KG1 (cell line): ENCODE measurements around the gene MPPED2.

ENCODE experiments used
- DNase-seq: peaks from one replicate; lab custom pipeline; 2025; lab: John Stamatoyannopoulos, UW

Gene MPPED2

GRCh38 chr11:30485222-30485621, 100.9 kb downstream of the MPPED2 start:
- DNase-seq: no peak

- no peak for DNase-seq
Measured at GRCh38 chr11:30483056-30483455, 103.1 kb downstream of the MPPED2 start.

GRCh38 chr11:30481796-30482195, 104.4 kb downstream of the MPPED2 start:
- no peak for DNase-seq

- no peak for DNase-seq
Measured at GRCh38 chr11:30481330-30481729, 104.8 kb downstream of the MPPED2 start.

- no peak for DNase-seq
Measured at GRCh38 chr11:30479899-30480298, 106.3 kb downstream of the MPPED2 start.

- DNase-seq: no peak
Measured at GRCh38 chr11:30478923-30479322, 107.2 kb downstream of the MPPED2 start.

- no peak for DNase-seq
Measured at GRCh38 chr11:30477061-30477460, 109.1 kb downstream of the MPPED2 start.

GRCh38 chr11:30474151-30474954, 111.8 kb downstream of the MPPED2 start:
- DNase-seq: no peak

GRCh38 chr11:30471244-30471643, 114.9 kb downstream of the MPPED2 start:
- no peak for DNase-seq

- no peak for DNase-seq
Measured at GRCh38 chr11:30468881-30469280, 117.3 kb downstream of the MPPED2 start.

GRCh38 chr11:30467176-30467575, 119.0 kb downstream of the MPPED2 start:
- DNase-seq: no peak

- DNase-seq: no peak
Measured at GRCh38 chr11:30465623-30466022, 120.5 kb downstream of the MPPED2 start.

GRCh38 chr11:30465192-30465591, 121.0 kb downstream of the MPPED2 start:
- no peak for DNase-seq

GRCh38 chr11:30463266-30463665, 122.9 kb downstream of the MPPED2 start:
- DNase-seq: no peak

GRCh38 chr11:30462421-30462820, 123.7 kb downstream of the MPPED2 start:
- DNase-seq: no peak

- no peak for DNase-seq
Measured at GRCh38 chr11:30459821-30460220, 126.3 kb downstream of the MPPED2 start.

- DNase-seq: no peak
Measured at GRCh38 chr11:30459306-30459705, 126.8 kb downstream of the MPPED2 start.

- no peak for DNase-seq
Measured at GRCh38 chr11:30458541-30458940, 127.6 kb downstream of the MPPED2 start.

GRCh38 chr11:30457087-30457486, 129.1 kb downstream of the MPPED2 start:
- DNase-seq: no peak

GRCh38 chr11:30455025-30455424, 131.1 kb downstream of the MPPED2 start:
- no peak for DNase-seq

- no peak for DNase-seq
Measured at GRCh38 chr11:30454541-30454940, 131.6 kb downstream of the MPPED2 start.

- DNase-seq: no peak
Measured at GRCh38 chr11:30454111-30454510, 132.0 kb downstream of the MPPED2 start.

GRCh38 chr11:30453705-30454104, 132.4 kb downstream of the MPPED2 start:
- DNase-seq: no peak

GRCh38 chr11:30452842-30453241, 133.3 kb downstream of the MPPED2 start:
- DNase-seq: no peak
